GM12865 (cell line): ENCODE data around the gene SH3PXD2B.

Experiments used
- DNase-seq: peaks from one replicate; pipeline ENCODE4 v3.0.0; 2010; ENCODE audit warnings: low read depth
- H3K4me3 ChIP-seq: 2 replicates; pipeline ENCODE4 v1.5.1; 2011; ENCODE audit warnings: mild to moderate bottlenecking, low read depth, low read length, control low read depth
- CTCF ChIP-seq: IDR thresholded peaks from 2 replicates; pipeline ENCODE4 v1.5.1; 2011; ENCODE audit warnings: low read length, control low read depth, low read depth, inconsistent platforms; ENCODE audit not compliant: insufficient read depth; ENCODE audit errors: missing control alignments

SH3PXD2B gene

DNA sequence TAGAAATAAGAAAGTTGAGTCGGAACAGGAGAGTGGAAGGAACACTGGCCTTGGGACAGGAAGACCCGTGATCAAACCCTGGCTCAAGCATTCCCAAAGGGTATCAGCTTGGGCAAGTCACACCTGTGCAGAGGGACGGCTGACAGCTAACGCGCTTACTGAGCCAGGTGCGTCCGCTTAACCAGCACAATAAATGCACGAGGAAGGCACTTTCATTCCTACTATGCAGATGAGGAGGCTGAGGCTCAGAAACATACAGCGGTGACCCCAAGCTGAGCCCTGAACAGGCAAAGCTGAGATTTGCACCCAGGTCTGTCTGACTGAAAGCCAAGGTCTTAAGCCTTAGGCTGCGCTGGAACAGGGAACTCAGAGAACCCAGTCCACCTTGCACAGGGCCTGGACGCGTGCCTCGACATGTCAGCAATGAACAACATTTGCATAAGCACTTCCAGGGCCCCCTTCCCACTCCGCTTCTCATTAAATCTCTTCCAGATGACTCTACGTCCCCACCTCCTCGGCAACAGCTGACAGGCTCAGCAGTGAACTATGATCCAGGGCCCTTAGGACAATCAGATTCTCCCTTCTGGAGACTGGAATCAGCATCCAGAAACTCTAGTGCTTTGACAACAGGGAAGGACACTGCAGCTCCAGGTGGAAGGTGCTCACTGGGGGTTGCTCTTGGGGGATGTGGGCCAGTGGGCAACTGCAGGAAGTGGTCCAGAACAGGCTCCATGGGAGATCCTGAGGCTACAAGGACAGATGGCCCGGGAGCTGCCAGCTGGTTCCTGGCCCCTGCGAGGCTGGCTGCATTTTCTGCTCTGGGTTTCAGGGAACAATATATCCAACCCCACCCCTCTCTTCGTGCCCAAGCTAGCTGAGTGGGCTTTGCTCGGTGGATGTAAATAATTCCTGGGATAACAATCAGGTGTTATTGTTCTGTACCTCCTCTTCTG, 35.2 kb downstream of the SH3PXD2B start:
- TF ChIP-seq CTCF = no peak
- H3K4me3 ChIP-seq = no peak overlapping the region
- DNase-seq = no peak

GRCh38 chr5:172417983-172418630, 36.2 kb downstream of the SH3PXD2B start:
- no peak for DNase-seq

DNA sequence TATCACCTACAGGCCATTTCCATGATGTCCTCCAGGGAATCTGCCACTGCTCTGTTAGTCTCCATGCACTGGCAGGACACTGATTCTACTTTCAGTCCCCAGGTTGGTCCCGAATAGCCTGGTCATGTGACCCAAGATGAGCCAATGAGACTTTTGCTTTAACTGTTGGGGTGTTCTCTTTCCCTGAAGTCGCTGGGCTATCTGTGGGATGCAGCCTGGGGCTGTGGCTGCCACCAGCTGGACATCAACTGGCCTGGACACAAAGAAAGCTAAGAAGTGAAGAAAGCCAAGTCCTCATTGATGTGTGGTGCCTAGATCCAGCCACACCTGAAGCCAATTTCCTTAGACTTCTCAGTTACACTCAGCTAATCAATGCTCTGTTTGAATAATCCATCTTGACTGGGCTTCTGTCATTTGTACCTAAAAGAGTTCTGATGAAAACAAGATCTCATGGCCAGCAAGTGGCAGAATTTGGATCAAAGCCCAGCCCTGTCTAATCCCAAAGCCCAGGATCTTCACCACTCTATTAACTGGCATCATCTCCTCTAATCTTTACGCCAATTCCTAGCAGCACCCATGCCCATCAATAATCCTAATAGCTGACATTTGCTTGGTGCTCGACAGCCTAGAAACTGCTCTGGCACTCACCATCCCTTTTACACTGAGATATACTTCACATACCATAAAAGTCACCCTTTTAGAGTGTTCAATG, 37.0 kb downstream of the SH3PXD2B start:
- DNase-seq = no peak
- TF ChIP-seq CTCF = no peak
- H3K4me3 ChIP-seq = no peak overlapping the region

More at GRCh38 chr5:172417983-172418630, 36.2 kb downstream of the SH3PXD2B start:
- no peak overlapping the region for H3K4me3 ChIP-seq
- TF ChIP-seq CTCF = no peak

- no peak for DNase-seq
- TF ChIP-seq CTCF = no peak
- H3K4me3 ChIP-seq = no peak overlapping the region
Measured at GRCh38 chr5:172415362-172416275, 38.7 kb downstream of the SH3PXD2B start.

DNA sequence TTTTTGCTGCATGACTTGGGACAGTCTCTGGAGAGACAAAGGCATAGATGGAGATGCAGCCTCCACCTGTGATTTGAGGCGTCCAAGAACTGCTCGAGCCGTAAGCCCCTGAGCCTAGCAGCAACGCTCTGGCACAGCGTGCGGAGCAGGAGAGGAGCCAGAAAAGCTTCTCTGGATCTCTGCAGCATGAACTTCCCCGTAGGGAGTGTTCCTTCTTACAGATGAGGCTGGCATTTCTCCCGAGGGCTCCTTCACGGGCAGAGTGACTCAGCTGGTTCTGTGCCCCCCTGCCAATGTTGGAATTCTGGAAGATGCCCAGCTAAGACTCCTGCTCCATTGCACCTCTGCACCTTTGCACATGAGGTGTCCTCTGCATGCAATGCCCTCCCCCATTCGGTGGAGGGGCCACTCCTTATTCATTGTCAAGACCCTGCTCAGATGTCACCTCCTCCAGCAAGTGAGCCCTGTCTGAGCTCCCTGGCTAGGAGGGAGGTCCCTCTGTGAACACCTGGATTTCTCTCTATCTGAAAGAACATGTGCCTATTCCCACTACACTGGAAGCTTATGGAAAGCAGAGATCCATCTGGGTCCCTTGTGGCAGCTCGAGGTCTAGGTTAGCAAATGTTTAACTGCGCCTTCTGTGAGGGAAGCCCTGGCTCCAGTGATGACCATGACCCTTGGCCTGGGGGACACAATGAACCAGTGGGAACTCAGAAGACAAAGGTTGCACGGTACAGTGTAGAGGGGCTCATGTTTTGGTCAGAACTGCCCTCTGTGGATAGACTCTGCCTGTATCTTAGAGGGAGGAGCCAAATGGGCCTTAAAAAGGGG, 39.6 kb downstream of the SH3PXD2B start:
- H3K4me3 ChIP-seq = no peak overlapping the region
- TF ChIP-seq CTCF = no peak
- DNase-seq = no peak
